MCF 10A (cell line): ENCODE results near the gene WDR62. TPM values are rescaled to one million over a fixed set of nuclear protein-coding genes. Genes with fewer than 3 reads are reported as not detected.

Source experiments
- BruUV-seq: library from RNA; stranded (reverse); fragments of 400-500 nt; replicated peaks from 2 replicates; lab custom pipeline; 2021; lab: Mats Ljungman, UMichigan
- CTCF ChIA-PET: fragments of 300-600 bp; sonication (Branson Sonifier 250); formaldehyde crosslinking; extraction: SDS; loops from one replicate; lab custom pipeline; 2021; ENCODE audit warnings: antibody characterized with exemption, inconsistent platforms; lab: Yijun Ruan, JAX
- POLR2A ChIA-PET: fragments of 300-600, 350-650 bp; sonication (Branson Sonifier 250); formaldehyde crosslinking; extraction: SDS; loops from one replicate; lab custom pipeline; 2020; ENCODE audit warnings: antibody characterized with exemption, inconsistent platforms; lab: Yijun Ruan, JAX
- DNase-seq: peaks from one replicate; pipeline ENCODE4 v3.0.0-alpha.2; 2018; ENCODE audit not compliant: unreplicated experiment
- H3K27ac Mint-ChIP-seq: one replicate; pipeline ENCODE4 v1.8.0; 2022; ENCODE audit warnings: mild to moderate bottlenecking, low read depth, mixed read lengths; ENCODE audit not compliant: unreplicated experiment
- H3K27me3 Mint-ChIP-seq: one replicate; pipeline ENCODE4 v1.8.0; 2022; ENCODE audit warnings: mixed read lengths; ENCODE audit not compliant: insufficient read depth, unreplicated experiment
- H3K36me3 Mint-ChIP-seq: one replicate; pipeline ENCODE4 v1.8.0; 2022; ENCODE audit warnings: mild to moderate bottlenecking, moderate library complexity, mixed read lengths; ENCODE audit not compliant: insufficient read depth, unreplicated experiment
- H3K4me1 Mint-ChIP-seq: one replicate; pipeline ENCODE4 v1.8.0; 2022; ENCODE audit warnings: mixed read lengths; ENCODE audit not compliant: insufficient read depth, unreplicated experiment
- H3K4me3 Mint-ChIP-seq: one replicate; pipeline ENCODE4 v1.8.0; 2022; ENCODE audit warnings: mild to moderate bottlenecking, moderate library complexity, mixed read lengths; ENCODE audit not compliant: unreplicated experiment
- H3K9me3 Mint-ChIP-seq: one replicate; pipeline ENCODE4 v1.8.0; 2022; ENCODE audit warnings: mixed read lengths; ENCODE audit not compliant: unreplicated experiment
- CTCF ChIP-seq: fragments of 200-600 bp; IDR thresholded peaks from one replicate; pipeline ENCODE4 v1.8.0; 2022; ENCODE audit warnings: antibody characterized with exemption, mild to moderate bottlenecking; ENCODE audit not compliant: unreplicated experiment
- intact Hi-C: fragments of 100-400 bp; cut with micrococcal nuclease; formaldehyde crosslinking; loops from 2 replicates; pipeline ENCODE4 v1.14.1; 2022
- total RNA-seq: library from RNA; stranded (reverse); gene quantifications from 2 replicates; pipeline ENCODE4 v1.2.3, GENCODE V29; 2022

WDR62 gene
- total RNA-seq, 1 experiment from 2014 or later: 6.2 TPM

- peaks cover 20% of the 10 kb centered on the region for H3K4me1 Mint-ChIP-seq
- no peaks in the 10 kb centered on the region for H3K9me3 Mint-ChIP-seq
- no TSS peak for BruUV-seq
- H3K36me3 Mint-ChIP-seq: no peaks in the 10 kb centered on the region
- CTCF ChIA-PET: no interaction called here
- TF ChIP-seq CTCF: no peak
- peak; percentile 60 for DNase-seq
- H3K4me3 Mint-ChIP-seq: peak overlapping the region; percentile 74
- POLR2A ChIA-PET: interaction anchor here (0.6 to 1.9 kb wide), 4 partner anchors 12 to 165 kb away, joined by 3 to 10 read pairs (median 6); partner anchors contain the start of genes THAP8 and WDR62
- H3K27ac Mint-ChIP-seq: peak overlapping the region; percentile 49
- no peaks in the 10 kb centered on the region for H3K27me3 Mint-ChIP-seq
- intact Hi-C loops: no loop called here
Observed at GRCh38 chr19:36009220-36009619, 45.5 kb upstream of the WDR62 start.

- H3K36me3 Mint-ChIP-seq: no peaks in the 10 kb centered on the region
- CTCF ChIA-PET: no interaction called here
- TF ChIP-seq CTCF: no peak
- peak overlapping the region; percentile 74 for H3K4me3 Mint-ChIP-seq
- DNase-seq: no peak
- POLR2A ChIA-PET: interaction anchor here (0.6 to 1.9 kb wide), 4 partner anchors 13 to 166 kb away, joined by 3 to 10 read pairs (median 6); partner anchors contain the start of genes THAP8 and WDR62
- H3K4me1 Mint-ChIP-seq: peaks cover 26% of the 10 kb centered on the region
- intact Hi-C loops: no loop called here
- no TSS peak for BruUV-seq
- no peaks in the 10 kb centered on the region for H3K9me3 Mint-ChIP-seq
- no peaks in the 10 kb centered on the region for H3K27me3 Mint-ChIP-seq
- H3K27ac Mint-ChIP-seq: peak overlapping the region; percentile 49
Observed at GRCh38 chr19:36009633-36010379, 44.9 kb upstream of the WDR62 start.

- ChIA-PET CTCF (no interaction called here), POLR2A (no interaction called here)
- intact Hi-C loops: no loop called here
- no peak for DNase-seq
- TF ChIP-seq CTCF: no peak
- peak overlapping the region; percentile 9 for H3K27ac Mint-ChIP-seq
- no peaks in the 10 kb centered on the region for H3K27me3 Mint-ChIP-seq
- H3K36me3 Mint-ChIP-seq: no peaks in the 10 kb centered on the region
- no peaks in the 10 kb centered on the region for H3K9me3 Mint-ChIP-seq
- no TSS peak for BruUV-seq
- H3K4me1 Mint-ChIP-seq: peaks cover 32% of the 10 kb centered on the region
- H3K4me3 Mint-ChIP-seq: no peak overlapping the region
Observed at GRCh38 chr19:36010402-36010801, 44.3 kb upstream of the WDR62 start.

DNA sequence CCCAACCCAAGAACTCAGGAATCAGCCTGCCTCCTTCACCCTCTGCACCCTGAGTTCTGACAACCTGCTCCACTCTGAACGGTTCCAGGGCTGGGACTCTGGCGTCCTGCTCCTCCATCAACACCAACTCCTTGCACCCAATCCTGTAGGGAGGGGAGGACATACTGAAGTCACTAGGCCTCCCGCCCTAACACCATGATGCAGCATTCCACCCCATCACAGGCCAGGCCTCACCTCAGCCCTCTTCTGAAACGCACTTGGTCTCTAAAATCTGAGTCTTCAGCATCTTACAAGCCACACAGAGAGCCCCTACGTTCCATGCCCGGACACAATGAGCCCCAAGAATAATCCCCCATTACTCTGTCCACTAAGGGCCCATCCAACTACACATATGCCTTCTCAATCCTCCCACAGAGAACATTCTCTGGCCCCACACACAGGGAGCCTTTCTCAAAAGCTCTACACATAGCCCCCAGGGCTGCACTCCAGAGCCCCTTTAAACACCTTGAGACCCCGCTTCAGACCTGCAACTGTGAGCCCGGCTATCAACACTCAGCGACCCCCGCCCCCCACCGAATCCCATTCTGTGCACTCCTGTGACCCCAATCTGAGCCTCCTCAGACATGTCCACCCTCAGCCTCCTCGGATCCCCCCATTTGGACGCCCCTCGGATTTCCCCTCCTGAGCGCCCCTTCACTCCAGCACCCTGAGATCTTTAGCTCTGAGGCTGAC lies 41.3 kb upstream of the WDR62 start:
- peak overlapping the region; percentile 92 for H3K27ac Mint-ChIP-seq
- H3K4me1 Mint-ChIP-seq: peaks cover 38% of the 10 kb centered on the region
- intact Hi-C loops: loop anchor here (1.0 kb wide), 1 partner anchor 41 kb away; the partner anchor contains the start of genes THAP8 and WDR62
- BruUV-seq: no TSS peak
- H3K36me3 Mint-ChIP-seq: peaks cover 6% of the 10 kb centered on the region
- H3K9me3 Mint-ChIP-seq: no peaks in the 10 kb centered on the region
- H3K4me3 Mint-ChIP-seq: peak overlapping the region; percentile 89
- H3K27me3 Mint-ChIP-seq: no peaks in the 10 kb centered on the region
- TF ChIP-seq CTCF: no peak
- DNase-seq: no peak
- CTCF ChIA-PET: interaction anchor here (0.6 to 1.2 kb wide), 3 partner anchors 10 to 41 kb away, joined by 3 to 4 read pairs (median 3); partner anchors contain the start of genes THAP8 and WDR62
- POLR2A ChIA-PET: interaction anchor here (0.7 to 2.0 kb wide), 15 partner anchors 10 to 520 kb away, joined by 3 to 13 read pairs (median 4); partner anchors contain the start of genes POLR2I, PSENEN, SDHAF1 and TBCB
